Glutamatergic neuron (in vitro differentiated cells): Measurements from ENCODE around the gene OR51B4. TPM values are rescaled to one million over a fixed set of nuclear protein-coding genes. Genes with fewer than 3 reads are reported as not detected.
A peak's percentile ranks its signal among the peaks of the same experiment; 100 is the strongest.

Experiments
- DNase-seq: peaks from one replicate; pipeline ENCODE4 v3.0.0; 2022
- H3K27ac Mint-ChIP-seq: one replicate; pipeline ENCODE4 v1.8.0; 2020; ENCODE audit warnings: mild to moderate bottlenecking, mixed read lengths, inconsistent platforms; ENCODE audit not compliant: unreplicated experiment
- H3K27me3 Mint-ChIP-seq: one replicate; pipeline ENCODE4 v1.8.0; 2020; ENCODE audit warnings: mild to moderate bottlenecking, moderate library complexity, mixed read lengths, inconsistent platforms; ENCODE audit not compliant: unreplicated experiment
- H3K36me3 Mint-ChIP-seq: one replicate; pipeline ENCODE4 v1.8.0; 2020; ENCODE audit warnings: mild to moderate bottlenecking, mixed read lengths, inconsistent platforms; ENCODE audit not compliant: unreplicated experiment
- H3K4me1 Mint-ChIP-seq: one replicate; pipeline ENCODE4 v1.8.0; 2020; ENCODE audit warnings: mild to moderate bottlenecking, low read depth, mixed read lengths, inconsistent platforms; ENCODE audit not compliant: unreplicated experiment
- H3K4me3 Mint-ChIP-seq: one replicate; pipeline ENCODE4 v1.8.0; 2020; ENCODE audit warnings: mild to moderate bottlenecking, mixed read lengths, inconsistent platforms; ENCODE audit not compliant: unreplicated experiment
- H3K9me3 Mint-ChIP-seq: one replicate; pipeline ENCODE4 v1.8.0; 2020; ENCODE audit warnings: mild to moderate bottlenecking, moderate library complexity, mixed read lengths, inconsistent platforms; ENCODE audit not compliant: unreplicated experiment
- CTCF ChIP-seq: fragments of 200-600 bp; sonication (generic); IDR thresholded peaks from one replicate; pipeline ENCODE4 v1.5.0; 2021; ENCODE audit not compliant: partially characterized antibody, unreplicated experiment
- total RNA-seq: library from RNA; stranded (reverse); fragmentation: NEBNext Ultra II Directional; extraction: Animal tissue kit (Norgen Biotek cat#: 25700); gene quantifications from one replicate; pipeline ENCODE4 v1.2.1, GENCODE V29; 2021; ENCODE audit not compliant: unreplicated experiment

OR51B4 gene
- total RNA-seq, 1 donor from 2014 or later, result not detected

GRCh38 chr11:5280582-5281102 is 21.1 kb downstream of the OR51B4 start:
- H3K27me3 Mint-ChIP-seq, result no peaks in the 10 kb centered on the region
- peak overlapping the region; percentile 82 for H3K27ac Mint-ChIP-seq
- peaks cover 4% of the 10 kb centered on the region for H3K4me1 Mint-ChIP-seq
- no peak overlapping the region for H3K4me3 Mint-ChIP-seq
- TF ChIP-seq CTCF, result no peak
- no peaks in the 10 kb centered on the region for H3K36me3 Mint-ChIP-seq
- H3K9me3 Mint-ChIP-seq, result peaks cover 4% of the 10 kb centered on the region
- peak; percentile 69 for DNase-seq

- Mint-ChIP-seq H3K4me3 (no peak overlapping the region), H3K27ac (peak overlapping the region; percentile 24), H3K9me3 (peaks cover 4% of the 10 kb centered on the region), H3K27me3 (no peaks in the 10 kb centered on the region), H3K4me1 (peaks cover 6% of the 10 kb centered on the region), H3K36me3 (no peaks in the 10 kb centered on the region)
- no peak for DNase-seq
- TF ChIP-seq CTCF, result no peak
Observed at GRCh38 chr11:5279471-5280090, 22.2 kb downstream of the OR51B4 start.

- Mint-ChIP-seq H3K27me3 (no peaks in the 10 kb centered on the region), H3K27ac (no peak overlapping the region), H3K36me3 (no peaks in the 10 kb centered on the region), H3K4me1 (peaks cover 11% of the 10 kb centered on the region), H3K9me3 (peaks cover 4% of the 10 kb centered on the region), H3K4me3 (no peak overlapping the region)
- TF ChIP-seq CTCF, result no peak
- no peak for DNase-seq
Observed at GRCh38 chr11:5277807-5278382, 23.9 kb downstream of the OR51B4 start.

- no peak for DNase-seq
- TF ChIP-seq CTCF, result no peak
- Mint-ChIP-seq H3K9me3 (peaks cover 4% of the 10 kb centered on the region), H3K4me3 (no peak overlapping the region), H3K4me1 (peaks cover 11% of the 10 kb centered on the region), H3K27ac (no peak overlapping the region), H3K36me3 (no peaks in the 10 kb centered on the region), H3K27me3 (no peaks in the 10 kb centered on the region)
Observed at GRCh38 chr11:5276697-5277096, 25.0 kb downstream of the OR51B4 start.
